ENCODE results near the gene ERAP2. TPM values are rescaled to one million over a fixed set of nuclear protein-coding genes. Genes with fewer than 3 reads are reported as not detected.
A peak's percentile ranks its signal among the peaks of the same experiment; 100 is the strongest.
"Not testable (repeated sequence)": the region's sequence is repeated elsewhere in the genome, so short reads cannot be mapped to it uniquely, and the experiment has no call there.

ERAP2 gene
- polyA plus RNA-seq, 3 donors = 3.0 to 20.4 (median 3.4) TPM

DNA sequence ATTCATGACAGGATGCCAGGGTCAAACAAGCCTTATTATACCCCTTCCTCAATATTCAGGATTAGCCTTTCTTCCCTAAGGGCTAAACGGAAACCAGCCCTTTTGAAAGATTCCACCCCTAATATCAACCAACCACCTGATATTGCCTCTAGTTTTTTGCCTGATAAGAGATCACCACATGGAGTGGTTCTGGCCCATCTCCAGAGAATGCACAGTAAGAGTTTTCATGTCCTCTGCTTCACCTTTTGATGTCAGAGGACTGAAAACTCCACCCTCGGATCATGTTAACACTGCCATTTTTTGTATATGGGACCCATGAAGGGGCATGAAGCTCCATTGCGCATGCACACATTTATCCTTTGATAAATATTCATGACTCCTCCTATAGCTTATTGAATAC, 53.8 kb downstream of the ERAP2 start:
- H3K36me3 ChIP-seq (replicated peaks in 1 of 2; ENCODE audit: control insufficient read depth in 1 of 2, insufficient read depth in 2 of 2, low read length in 2 of 2) = no peaks in the 10 kb centered on the region
- peaks cover 8% of the 10 kb centered on the region for H3K79me2 ChIP-seq (ENCODE audit: insufficient read depth, low read length)
- no peak for DNase-seq
- Mint-ChIP-seq H3K9me3 (peaks cover 0 to 5% (median 0%) of the 10 kb centered on the region in 7 donors), H3K27ac (peak overlapping the region in 1 of 7 donors; percentile 18), H3K36me3 (no peaks in the 10 kb centered on the region), H3K4me3 (no peak overlapping the region), H3K4me1 (peaks cover 45% of the 10 kb centered on the region), H3K27me3 (ENCODE audit: low read depth in 3 of 3) (no peaks in the 10 kb centered on the region)
- H3K9ac ChIP-seq (ENCODE audit: insufficient read depth, low read length, poor library complexity, severe bottlenecking) = no peak overlapping the region
- TF ChIP-seq, protein P1, sequence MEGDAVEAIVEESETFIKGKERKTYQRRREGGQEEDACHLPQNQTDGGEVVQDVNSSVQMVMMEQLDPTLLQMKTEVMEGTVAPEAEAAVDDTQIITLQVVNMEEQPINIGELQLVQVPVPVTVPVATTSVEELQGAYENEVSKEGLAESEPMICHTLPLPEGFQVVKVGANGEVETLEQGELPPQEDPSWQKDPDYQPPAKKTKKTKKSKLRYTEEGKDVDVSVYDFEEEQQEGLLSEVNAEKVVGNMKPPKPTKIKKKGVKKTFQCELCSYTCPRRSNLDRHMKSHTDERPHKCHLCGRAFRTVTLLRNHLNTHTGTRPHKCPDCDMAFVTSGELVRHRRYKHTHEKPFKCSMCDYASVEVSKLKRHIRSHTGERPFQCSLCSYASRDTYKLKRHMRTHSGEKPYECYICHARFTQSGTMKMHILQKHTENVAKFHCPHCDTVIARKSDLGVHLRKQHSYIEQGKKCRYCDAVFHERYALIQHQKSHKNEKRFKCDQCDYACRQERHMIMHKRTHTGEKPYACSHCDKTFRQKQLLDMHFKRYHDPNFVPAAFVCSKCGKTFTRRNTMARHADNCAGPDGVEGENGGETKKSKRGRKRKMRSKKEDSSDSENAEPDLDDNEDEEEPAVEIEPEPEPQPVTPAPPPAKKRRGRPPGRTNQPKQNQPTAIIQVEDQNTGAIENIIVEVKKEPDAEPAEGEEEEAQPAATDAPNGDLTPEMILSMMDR (IDR thresholded peaks at IDR 0.05) = no peak
- no peak overlapping the region for H3K4me3 ChIP-seq (replicated peaks in 1 of 3; ENCODE audit: low read depth in 2 of 3, low read length in 3 of 3)
- no peak overlapping the region for H3K27ac ChIP-seq (ENCODE audit: low read depth in 1 of 2, low read length in 2 of 2)
- H4K20me1 ChIP-seq (ENCODE audit: insufficient read depth, low read length) = no peaks in the 10 kb centered on the region
- H2AFZ ChIP-seq (ENCODE audit: insufficient read depth, low read depth, low read length, poor library complexity, severe bottlenecking) = no peak overlapping the region
- no peaks in the 10 kb centered on the region for H3K9me3 ChIP-seq (replicated peaks in 1 of 2; ENCODE audit: control insufficient read depth in 1 of 2, insufficient read depth in 1 of 2, low read length in 2 of 2)
- 91% methylated on average over 1 of the region's 3 CpGs for WGBS (ENCODE audit: insufficient coverage)
- no peaks in the 10 kb centered on the region for H3K27me3 ChIP-seq (ENCODE audit: control insufficient read depth in 2 of 2, insufficient read depth in 2 of 2, low read length in 2 of 2)
- H3K4me2 ChIP-seq (replicated peaks; ENCODE audit: extremely low read depth, low read length, poor library complexity, severe bottlenecking) = no peak overlapping the region
- intact Hi-C loops (cut with micrococcal nuclease) = loop anchor here (5.0 to 10.0 kb wide), 2 partner anchors 48 to 125 kb away; partner anchors contain the start of gene ERAP1 (in 1 of the 2)
- peaks cover 33 to 47% of the 10 kb centered on the region in 2 donors for H3K4me1 ChIP-seq (ENCODE audit: control insufficient read depth in 1 of 2, insufficient read depth in 2 of 2, low read length in 2 of 2)

- Mint-ChIP-seq H3K9me3 (peaks cover 0 to 5% (median 0%) of the 10 kb centered on the region in 7 donors), H3K27me3 (ENCODE audit: low read depth in 3 of 3) (no peaks in the 10 kb centered on the region), H3K27ac (peak overlapping the region in 3 of 7 donors; percentile 18 to 72 (median 59)), H3K4me3 (no peak overlapping the region), H3K36me3 (no peaks in the 10 kb centered on the region), H3K4me1 (peaks cover 45% of the 10 kb centered on the region)
- H3K9me3 ChIP-seq (replicated peaks in 1 of 2; ENCODE audit: control insufficient read depth in 1 of 2, insufficient read depth in 1 of 2, low read length in 2 of 2) = no peaks in the 10 kb centered on the region
- no peak overlapping the region for H3K4me2 ChIP-seq (replicated peaks; ENCODE audit: extremely low read depth, low read length, poor library complexity, severe bottlenecking)
- no peak overlapping the region for H3K27ac ChIP-seq (ENCODE audit: low read depth in 1 of 2, low read length in 2 of 2)
- no peak for DNase-seq
- H4K20me1 ChIP-seq (ENCODE audit: insufficient read depth, low read length) = no peaks in the 10 kb centered on the region
- H3K36me3 ChIP-seq (replicated peaks in 1 of 2; ENCODE audit: control insufficient read depth in 1 of 2, insufficient read depth in 2 of 2, low read length in 2 of 2) = no peaks in the 10 kb centered on the region
- H3K4me3 ChIP-seq (replicated peaks in 1 of 3; ENCODE audit: low read depth in 2 of 3, low read length in 3 of 3) = no peak overlapping the region
- intact Hi-C loops (cut with micrococcal nuclease) = loop anchor here (5.0 to 10.0 kb wide), 2 partner anchors 48 to 126 kb away; partner anchors contain the start of gene ERAP1 (in 1 of the 2)
- TF ChIP-seq, protein P1 (IDR thresholded peaks at IDR 0.05) = no peak
- H3K9ac ChIP-seq (ENCODE audit: insufficient read depth, low read length, poor library complexity, severe bottlenecking) = no peak overlapping the region
- peaks cover 8% of the 10 kb centered on the region for H3K79me2 ChIP-seq (ENCODE audit: insufficient read depth, low read length)
- H2AFZ ChIP-seq (ENCODE audit: insufficient read depth, low read depth, low read length, poor library complexity, severe bottlenecking) = no peak overlapping the region
- no peaks in the 10 kb centered on the region for H3K27me3 ChIP-seq (ENCODE audit: control insufficient read depth in 2 of 2, insufficient read depth in 2 of 2, low read length in 2 of 2)
- 100% methylated on average over 1 of the region's 3 CpGs for WGBS (ENCODE audit: insufficient coverage)
- H3K4me1 ChIP-seq (ENCODE audit: control insufficient read depth in 1 of 2, insufficient read depth in 2 of 2, low read length in 2 of 2) = peaks cover 33 to 47% of the 10 kb centered on the region in 2 donors
Observed at GRCh38 chr5:96930589-96930988, 54.3 kb downstream of the ERAP2 start.

- not testable (repeated sequence) for H3K79me2 ChIP-seq (ENCODE audit: insufficient read depth, low read length); H3K4me2 ChIP-seq (replicated peaks; ENCODE audit: extremely low read depth, low read length, poor library complexity, severe bottlenecking); H3K36me3 ChIP-seq (replicated peaks in 1 of 2; ENCODE audit: control insufficient read depth in 1 of 2, insufficient read depth in 2 of 2, low read length in 2 of 2); H3K4me3 ChIP-seq (replicated peaks in 1 of 3; ENCODE audit: low read depth in 2 of 3, low read length in 3 of 3); DNase-seq; H3K27me3 ChIP-seq (ENCODE audit: control insufficient read depth in 2 of 2, insufficient read depth in 2 of 2, low read length in 2 of 2); H3K9ac ChIP-seq (ENCODE audit: insufficient read depth, low read length, poor library complexity, severe bottlenecking); H3K27me3 Mint-ChIP-seq (ENCODE audit: low read depth in 3 of 3); H3K9me3 ChIP-seq (replicated peaks in 1 of 2; ENCODE audit: control insufficient read depth in 1 of 2, insufficient read depth in 1 of 2, low read length in 2 of 2); H3K9me3 Mint-ChIP-seq; H3K36me3 Mint-ChIP-seq; H4K20me1 ChIP-seq (ENCODE audit: insufficient read depth, low read length); H2AFZ ChIP-seq (ENCODE audit: insufficient read depth, low read depth, low read length, poor library complexity, severe bottlenecking); H3K4me3 Mint-ChIP-seq
- H3K4me1 ChIP-seq (ENCODE audit: control insufficient read depth in 1 of 2, insufficient read depth in 2 of 2, low read length in 2 of 2) = peaks cover 33 to 46% of the 10 kb centered on the region in 2 donors
- no CpG with 5 or more reads among the region's 2 CpGs for WGBS (ENCODE audit: insufficient coverage)
- Mint-ChIP-seq H3K4me1 (peaks cover 45% of the 10 kb centered on the region), H3K27ac (peak overlapping the region in 4 of 7 donors; percentile 22 to 84 (median 56))
- peak overlapping the region in 1 of 2 donors; percentile 67 for H3K27ac ChIP-seq (ENCODE audit: low read depth in 1 of 2, low read length in 2 of 2)
- intact Hi-C loops (cut with micrococcal nuclease) = loop anchor here (5.0 to 10.0 kb wide), 2 partner anchors 49 to 126 kb away; partner anchors contain the start of gene ERAP1 (in 1 of the 2)
Observed at GRCh38 chr5:96931037-96931436, 54.7 kb downstream of the ERAP2 start.
